ENCODE results near the gene PACSIN2. TPM values are rescaled to one million over a fixed set of nuclear protein-coding genes. Genes with fewer than 3 reads are reported as not detected.

Gene PACSIN2
- total RNA-seq, 4 donors from 2014 or later: 75.4 to 90.1 (median 87.9) TPM

DNA sequence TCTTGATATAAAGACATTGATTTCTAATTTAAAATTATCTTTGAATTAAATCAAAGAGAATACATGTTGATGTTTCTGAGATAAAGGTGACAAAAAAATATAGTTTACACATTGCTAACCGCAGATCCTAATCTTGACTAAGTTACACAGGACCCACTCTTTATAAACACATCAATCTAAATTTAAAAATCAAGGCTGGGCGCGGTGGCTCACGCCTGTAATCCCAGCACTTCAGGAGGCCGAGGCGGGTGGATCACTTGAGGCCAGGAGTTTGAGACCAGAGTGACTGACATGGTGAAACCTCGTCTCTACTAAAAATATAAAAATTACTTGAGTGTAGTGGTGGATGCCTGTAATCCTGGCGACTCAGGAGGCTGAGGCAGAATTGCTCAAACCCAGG is 159.7 kb downstream of the PACSIN2 start:
- Histone ChIP-seq H3K4me3 (replicated peaks in 1 of 3) (peak overlapping the region in 1 of 3 donors; percentile 59), H3K27me3 (no peaks in the 10 kb centered on the region), H3K27ac (peak overlapping the region in 2 of 3 donors; percentile 97), H3K36me3 (no peaks in the 10 kb centered on the region), H3K9me3 (no peaks in the 10 kb centered on the region), H3K4me1 (peaks cover 25 to 28% of the 10 kb centered on the region in 2 donors)
- intact Hi-C loops (cut with DNase I): no loop called here
- TF ChIP-seq, protein P1, sequence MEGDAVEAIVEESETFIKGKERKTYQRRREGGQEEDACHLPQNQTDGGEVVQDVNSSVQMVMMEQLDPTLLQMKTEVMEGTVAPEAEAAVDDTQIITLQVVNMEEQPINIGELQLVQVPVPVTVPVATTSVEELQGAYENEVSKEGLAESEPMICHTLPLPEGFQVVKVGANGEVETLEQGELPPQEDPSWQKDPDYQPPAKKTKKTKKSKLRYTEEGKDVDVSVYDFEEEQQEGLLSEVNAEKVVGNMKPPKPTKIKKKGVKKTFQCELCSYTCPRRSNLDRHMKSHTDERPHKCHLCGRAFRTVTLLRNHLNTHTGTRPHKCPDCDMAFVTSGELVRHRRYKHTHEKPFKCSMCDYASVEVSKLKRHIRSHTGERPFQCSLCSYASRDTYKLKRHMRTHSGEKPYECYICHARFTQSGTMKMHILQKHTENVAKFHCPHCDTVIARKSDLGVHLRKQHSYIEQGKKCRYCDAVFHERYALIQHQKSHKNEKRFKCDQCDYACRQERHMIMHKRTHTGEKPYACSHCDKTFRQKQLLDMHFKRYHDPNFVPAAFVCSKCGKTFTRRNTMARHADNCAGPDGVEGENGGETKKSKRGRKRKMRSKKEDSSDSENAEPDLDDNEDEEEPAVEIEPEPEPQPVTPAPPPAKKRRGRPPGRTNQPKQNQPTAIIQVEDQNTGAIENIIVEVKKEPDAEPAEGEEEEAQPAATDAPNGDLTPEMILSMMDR (IDR thresholded peaks at IDR 0.05): no peak
- TF ChIP-seq POLR2A (IDR thresholded peaks at IDR 0.05): no peak
- WGBS, 2 donors: 82 to 88% methylated on average over 8 of the region's 8 CpGs
- no peak for DNase-seq

DNA sequence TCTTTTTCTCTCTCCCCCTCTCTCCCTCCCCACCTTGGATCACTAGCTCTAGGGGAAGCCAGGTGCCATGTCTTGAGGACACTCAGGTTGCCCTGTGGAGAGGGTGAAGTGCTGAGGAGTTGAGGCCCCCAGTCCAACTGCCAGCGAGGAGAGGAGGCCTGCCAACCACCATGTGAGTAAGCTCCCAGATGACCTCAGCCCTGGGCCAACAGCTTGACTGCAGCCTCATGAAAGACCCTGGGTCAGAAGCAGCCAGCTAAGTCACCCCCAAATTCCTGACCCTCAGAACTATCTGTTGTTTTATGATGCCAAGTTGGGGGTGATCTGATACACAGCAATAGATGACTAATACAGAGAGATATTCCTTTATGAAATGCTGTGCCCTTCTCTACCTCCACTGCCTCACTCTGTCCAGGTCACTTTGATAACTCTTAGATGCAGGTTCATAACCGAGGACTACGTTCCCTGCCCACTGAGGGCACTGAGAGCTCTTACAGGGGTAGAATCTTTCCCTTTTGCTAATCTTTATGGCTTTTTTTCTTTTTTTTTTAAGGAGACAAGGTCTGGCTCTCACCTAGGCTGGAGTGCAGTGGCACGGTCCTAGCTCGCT is 165.9 kb downstream of the PACSIN2 start:
- H3K4me3 ChIP-seq (replicated peaks in 1 of 3): no peak overlapping the region
- H3K27ac ChIP-seq: no peak overlapping the region
- H3K27me3 ChIP-seq: no peaks in the 10 kb centered on the region
- 55 to 59% methylated on average over 5 of the region's 5 CpGs for WGBS, 2 donors
- TF ChIP-seq, protein P1 (IDR thresholded peaks at IDR 0.05): no peak
- intact Hi-C loops (cut with DNase I): no loop called here
- H3K9me3 ChIP-seq: no peaks in the 10 kb centered on the region
- DNase-seq: peak; percentile 25 to 47
- peaks cover 11 to 22% of the 10 kb centered on the region in 2 donors for H3K4me1 ChIP-seq
- H3K36me3 ChIP-seq: peaks cover 0 to 5% of the 10 kb centered on the region in 2 donors

DNA sequence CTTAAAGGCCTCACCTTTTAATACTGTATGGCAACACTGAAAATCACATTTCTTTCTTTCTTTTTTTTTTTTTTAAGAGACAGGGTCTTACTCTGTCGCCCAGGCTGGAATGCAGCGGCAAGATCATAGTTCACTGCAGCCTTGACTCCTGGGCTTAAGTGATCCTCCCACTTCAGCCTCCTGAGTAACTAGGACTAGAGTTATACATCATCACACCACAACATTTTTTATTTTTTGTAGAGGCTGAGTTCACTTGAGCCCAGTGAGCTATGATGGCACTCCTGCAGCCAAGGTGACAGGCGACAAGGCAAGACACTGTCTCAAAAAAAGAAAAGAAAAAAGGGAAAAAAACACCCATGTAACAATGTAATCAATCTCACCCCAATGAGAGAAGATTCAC is 167.8 kb downstream of the PACSIN2 start:
- no peaks in the 10 kb centered on the region for H3K9me3 ChIP-seq
- intact Hi-C loops (cut with DNase I): no loop called here
- TF ChIP-seq POLR2A (IDR thresholded peaks at IDR 0.05): no peak
- TF ChIP-seq, protein P1 (IDR thresholded peaks at IDR 0.05): no peak
- peaks cover 0 to 5% of the 10 kb centered on the region in 2 donors for H3K36me3 ChIP-seq
- peaks cover 11 to 23% of the 10 kb centered on the region in 2 donors for H3K4me1 ChIP-seq
- no peak overlapping the region for H3K27ac ChIP-seq
- DNase-seq: no peak
- H3K27me3 ChIP-seq: no peaks in the 10 kb centered on the region
- H3K4me3 ChIP-seq (replicated peaks in 1 of 3): no peak overlapping the region
- 94 to 97% methylated on average over 3 of the region's 3 CpGs for WGBS, 2 donors

DNA sequence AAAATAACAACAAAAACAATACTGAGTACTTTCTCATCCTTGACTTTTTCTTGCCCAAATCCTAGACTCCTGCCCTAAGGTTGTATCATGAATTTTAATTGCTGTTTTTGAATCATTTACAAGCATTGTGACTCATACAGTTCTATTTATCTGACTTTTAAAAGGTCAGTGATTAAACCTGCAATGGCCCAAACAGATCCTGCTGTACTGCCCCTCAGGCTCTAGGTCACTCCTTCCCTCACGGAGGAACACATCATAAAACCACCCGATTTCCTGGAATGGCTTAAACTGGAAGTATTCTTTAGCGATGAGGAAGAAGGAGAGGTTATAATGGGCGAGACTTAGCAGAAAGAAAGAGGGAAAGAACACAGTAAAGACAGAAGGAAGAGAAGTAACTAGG is 170.2 kb downstream of the PACSIN2 start:
- Histone ChIP-seq H3K4me3 (replicated peaks in 1 of 3) (no peak overlapping the region), H3K27me3 (no peaks in the 10 kb centered on the region), H3K4me1 (peaks cover 9 to 23% of the 10 kb centered on the region in 2 donors), H3K9me3 (no peaks in the 10 kb centered on the region), H3K36me3 (peaks cover 11 to 13% of the 10 kb centered on the region in 2 donors), H3K27ac (no peak overlapping the region)
- no peak for DNase-seq
- whole genome bisulfite sequencing, 2 donors: 63 to 82% methylated on average over 4 of the region's 4 CpGs
- TF ChIP-seq, protein P1 (IDR thresholded peaks at IDR 0.05): no peak
- TF ChIP-seq POLR2A (IDR thresholded peaks at IDR 0.05): no peak
- intact Hi-C loops (cut with DNase I): no loop called here

DNA sequence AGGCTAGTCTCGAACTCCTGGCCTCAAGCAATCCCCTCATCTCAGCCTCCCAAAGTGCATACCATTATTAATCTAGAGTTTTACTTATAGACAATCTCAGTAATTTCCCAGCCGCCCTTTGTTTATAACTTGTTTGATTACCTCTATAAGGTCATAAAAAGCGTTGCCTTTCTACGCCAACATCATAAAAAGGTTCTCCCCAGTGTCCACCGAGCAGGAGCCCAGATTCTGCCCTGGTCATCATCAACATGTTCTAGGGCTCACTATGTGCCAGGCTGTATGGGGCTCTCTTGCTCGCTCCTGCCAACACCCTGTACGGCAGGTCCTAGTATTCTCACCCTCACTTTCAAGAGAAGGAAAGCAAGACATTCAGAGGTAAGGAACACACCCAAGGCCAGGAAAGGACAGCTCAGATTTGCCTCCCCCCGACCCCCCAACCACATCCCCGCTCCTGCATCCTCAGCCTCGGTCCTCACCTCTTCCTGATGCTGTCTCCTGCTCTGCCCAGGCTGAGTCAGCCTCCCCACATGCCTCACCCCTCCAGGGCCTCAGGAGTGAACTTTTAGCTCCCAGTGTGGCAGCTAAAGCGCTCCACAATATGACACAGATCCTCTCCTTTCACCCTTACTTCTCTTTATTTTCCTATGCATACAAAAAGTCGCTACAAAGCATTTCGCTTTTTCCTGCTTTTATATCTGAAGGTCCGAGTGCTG is 172.1 kb downstream of the PACSIN2 start:
- no peaks in the 10 kb centered on the region for H3K9me3 ChIP-seq
- WGBS, 2 donors: 92 to 95% methylated on average over 14 of the region's 14 CpGs
- peaks cover 0 to 11% of the 10 kb centered on the region in 2 donors for H3K4me1 ChIP-seq
- peaks cover 13 to 16% of the 10 kb centered on the region in 2 donors for H3K36me3 ChIP-seq
- intact Hi-C loops (cut with DNase I): no loop called here
- no peak for DNase-seq
- no peak for TF ChIP-seq POLR2A (IDR thresholded peaks at IDR 0.05)
- TF ChIP-seq, protein P1 (IDR thresholded peaks at IDR 0.05): no peak
- H3K4me3 ChIP-seq (replicated peaks in 1 of 3): no peak overlapping the region
- H3K27ac ChIP-seq: no peak overlapping the region
- no peaks in the 10 kb centered on the region for H3K27me3 ChIP-seq

Measured in thyroid gland (tissue), 4 donors.